Measurements from ENCODE around the gene ZNF512B. TPM values are rescaled to one million over a fixed set of nuclear protein-coding genes. Genes with fewer than 3 reads are reported as not detected.

The ZNF512B gene
- total RNA-seq, 1 donor from 2014 or later: 10.3 TPM

- H3K9me3 ChIP-seq: no peaks in the 10 kb centered on the region
- intact Hi-C loops (cut with DNase I): no loop called here
- DNase-seq (ENCODE audit: extremely low spot score in 2 of 2): no peak
- no peaks in the 10 kb centered on the region for H3K27me3 ChIP-seq
- peak overlapping the region; percentile 91 for H3K27ac ChIP-seq
- peak overlapping the region in 1 of 2 donors; percentile 10 for H3K4me3 ChIP-seq
- peaks cover 90% of the 10 kb centered on the region for H3K4me1 ChIP-seq
- H3K36me3 ChIP-seq: peaks cover 0 to 6% of the 10 kb centered on the region in 2 donors
- TF ChIP-seq POLR2AphosphoS5 (IDR thresholded peaks at IDR 0.05; ENCODE audit: insufficient read depth in 1 of 2, low read depth in 1 of 2): no peak
- TF ChIP-seq CTCF (IDR thresholded peaks at IDR 0.05): no peak
- no peak for TF ChIP-seq POLR2A (IDR thresholded peaks at IDR 0.05)
These were observed 18.9 kb downstream of the ZNF512B start for GRCh38 chr20:63950701-63951397.

GRCh38 chr20:63947638-63948456, 21.9 kb downstream of the ZNF512B start:
- intact Hi-C loops (cut with DNase I): no loop called here
- peaks cover 69% of the 10 kb centered on the region for H3K4me1 ChIP-seq
- H3K36me3 ChIP-seq: peaks cover 0 to 35% of the 10 kb centered on the region in 2 donors
- H3K27ac ChIP-seq: peak overlapping the region; percentile 91
- H3K4me3 ChIP-seq: peak overlapping the region in 1 of 2 donors; percentile 45
- no peaks in the 10 kb centered on the region for H3K27me3 ChIP-seq
- no peaks in the 10 kb centered on the region for H3K9me3 ChIP-seq
- TF ChIP-seq POLR2A (IDR thresholded peaks at IDR 0.05): no peak
- TF ChIP-seq POLR2AphosphoS5 (IDR thresholded peaks at IDR 0.05; ENCODE audit: insufficient read depth in 1 of 2, low read depth in 1 of 2): peak in 1 of 2 donors; percentile 18
- DNase-seq (ENCODE audit: extremely low spot score in 2 of 2): no peak

GRCh38 chr20:63946986-63947637, 22.6 kb downstream of the ZNF512B start:
- Histone ChIP-seq H3K27ac (peak overlapping the region; percentile 91), H3K36me3 (peaks cover 0 to 38% of the 10 kb centered on the region in 2 donors), H3K4me1 (peaks cover 69% of the 10 kb centered on the region)

GRCh38 chr20:63945921-63946920, 23.5 kb downstream of the ZNF512B start:
- no peak for TF ChIP-seq POLR2A (IDR thresholded peaks at IDR 0.05)
- TF ChIP-seq POLR2AphosphoS5 (IDR thresholded peaks at IDR 0.05; ENCODE audit: insufficient read depth in 1 of 2, low read depth in 1 of 2): no peak
- TF ChIP-seq CTCF (IDR thresholded peaks at IDR 0.05): no peak

More at GRCh38 chr20:63946986-63947637, 22.6 kb downstream of the ZNF512B start:
- no peaks in the 10 kb centered on the region for H3K27me3 ChIP-seq
- no peak for TF ChIP-seq POLR2A (IDR thresholded peaks at IDR 0.05)
- no peak for DNase-seq (ENCODE audit: extremely low spot score in 2 of 2)
- no peak overlapping the region for H3K4me3 ChIP-seq
- intact Hi-C loops (cut with DNase I): no loop called here
- H3K9me3 ChIP-seq: no peaks in the 10 kb centered on the region

GRCh38 chr20:63945031-63945658, 24.6 kb downstream of the ZNF512B start:
- no peak overlapping the region for H3K4me3 ChIP-seq
- DNase-seq (ENCODE audit: extremely low spot score in 2 of 2): no peak
- peaks cover 0 to 54% of the 10 kb centered on the region in 2 donors for H3K36me3 ChIP-seq
- H3K9me3 ChIP-seq: no peaks in the 10 kb centered on the region
- no peak overlapping the region for H3K27ac ChIP-seq
- TF ChIP-seq POLR2AphosphoS5 (IDR thresholded peaks at IDR 0.05; ENCODE audit: insufficient read depth in 1 of 2, low read depth in 1 of 2) (no peak), POLR2A (IDR thresholded peaks at IDR 0.05) (no peak), CTCF (IDR thresholded peaks at IDR 0.05) (no peak)
- no peaks in the 10 kb centered on the region for H3K27me3 ChIP-seq
- intact Hi-C loops (cut with DNase I): no loop called here
- H3K4me1 ChIP-seq: peaks cover 60% of the 10 kb centered on the region

More at GRCh38 chr20:63945921-63946920, 23.5 kb downstream of the ZNF512B start:
- intact Hi-C loops (cut with DNase I): no loop called here
- Histone ChIP-seq H3K36me3 (peaks cover 0 to 43% of the 10 kb centered on the region in 2 donors), H3K27ac (no peak overlapping the region), H3K4me1 (peaks cover 66% of the 10 kb centered on the region), H3K4me3 (no peak overlapping the region), H3K9me3 (no peaks in the 10 kb centered on the region), H3K27me3 (no peaks in the 10 kb centered on the region)
- DNase-seq (ENCODE audit: extremely low spot score in 2 of 2): no peak

Data from vagina (tissue), 2 donors.